PC-9 (cell line): ENCODE data around the gene VIM. TPM values are rescaled to one million over a fixed set of nuclear protein-coding genes. Genes with fewer than 3 reads are reported as not detected.

Experiments used
- BruUV-seq: library from RNA; stranded (reverse); fragments of 400-500 nt; replicated peaks from 2 replicates; lab custom pipeline; 2021; lab: Mats Ljungman, UMichigan
- CTCF ChIA-PET: fragments of 300-600 bp; sonication (Branson Sonifier 250); formaldehyde crosslinking; loops from one replicate; lab custom pipeline; 2022; ENCODE audit warnings: antibody characterized with exemption; lab: Charles Lee
- POLR2A ChIA-PET: fragments of 300-600 bp; sonication (Branson Sonifier 250); formaldehyde crosslinking; loops from one replicate; lab custom pipeline; 2022; ENCODE audit warnings: antibody characterized with exemption; ENCODE audit not compliant: unreplicated experiment; lab: Charles Lee
- DNase-seq, 2 experiments: peaks; one replicate each; pipeline versions ENCODE4 v3.0.0 to v3.0.0-alpha.2; 2015 to 2022; ENCODE audit warnings: mixed read lengths in 1 of 2
- H2AFZ ChIP-seq: fragments of 200-600 bp; sonication (generic); 2 replicates; pipeline ENCODE4 v1.8.1; 2017; ENCODE audit warnings: antibody characterized with exemption
- H3F3A ChIP-seq: fragments of 200-600 bp; sonication (generic); 2 replicates; pipeline ENCODE4 v1.8.1; 2017; ENCODE audit warnings: antibody characterized with exemption, mild to moderate bottlenecking, low read depth; ENCODE audit not compliant: insufficient read depth
- H3K27ac ChIP-seq: fragments of 200-600 bp; sonication (generic); 2 replicates; pipeline ENCODE4 v1.6.1; 2016; ENCODE audit warnings: mixed run types
- H3K27me3 ChIP-seq: fragments of 200-600 bp; sonication (generic); 2 replicates; pipeline ENCODE4 v1.6.1; 2016; ENCODE audit warnings: low read depth, mixed run types; ENCODE audit not compliant: insufficient read depth
- H3K36me3 ChIP-seq: fragments of 200-600 bp; sonication (generic); 2 replicates; pipeline ENCODE4 v1.6.1; 2016; ENCODE audit warnings: low read depth, mixed run types
- H3K4me1 ChIP-seq: fragments of 200-600 bp; sonication (generic); replicated peaks from 2 replicates; pipeline ENCODE4 v1.6.1; 2016; ENCODE audit warnings: mixed run types; ENCODE audit not compliant: insufficient read depth
- H3K4me2 ChIP-seq: fragments of 200-600 bp; sonication (generic); 2 replicates; pipeline ENCODE4 v1.6.1; 2017; ENCODE audit warnings: mixed run types
- H3K4me3 ChIP-seq: fragments of 200-600 bp; sonication (generic); 2 replicates; pipeline ENCODE4 v1.6.1; 2016; ENCODE audit warnings: mixed run types
- H3K79me2 ChIP-seq: fragments of 200-600 bp; sonication (generic); 2 replicates; pipeline ENCODE4 v1.6.1; 2017; ENCODE audit warnings: low read depth, mixed run types
- H3K9me2 ChIP-seq: fragments of 200-600 bp; sonication (generic); 2 replicates; pipeline ENCODE4 v1.8.1; 2017; ENCODE audit warnings: mild to moderate bottlenecking; ENCODE audit not compliant: insufficient read depth
- H3K9me3 ChIP-seq: fragments of 200-600 bp; sonication (generic); 2 replicates; pipeline ENCODE4 v1.8.1; 2016; ENCODE audit warnings: low read depth; ENCODE audit not compliant: insufficient read depth
- H4K20me1 ChIP-seq: fragments of 200-600 bp; sonication (generic); 2 replicates; pipeline ENCODE4 v1.8.1; 2017; ENCODE audit not compliant: insufficient read depth
- EZH2 ChIP-seq: fragments of 200-600 bp; sonication (generic); IDR thresholded peaks from 2 replicates; pipeline ENCODE4 v1.8.0; 2017; ENCODE audit warnings: antibody characterized with exemption, low read depth
- intact Hi-C: fragments of 100-400 bp; cut with micrococcal nuclease; formaldehyde crosslinking; loops from one replicate; pipeline ENCODE4 v1.10.0; 2022; ENCODE audit not compliant: unreplicated experiment
- total RNA-seq: library from RNA; stranded (reverse); gene quantifications from 2 replicates; pipeline ENCODE4 v1.2.3, GENCODE V29; 2021
- TF ChIP-seq, protein P1 (sequence below): fragments of 200-600 bp; sonication (generic); conservative IDR thresholded peaks from 2 replicates; pipeline ENCODE4 v1.6.1; 2017; ENCODE audit warnings: mixed run types, antibody characterized with exemption, mild to moderate bottlenecking, moderate library complexity

VIM gene
- total RNA-seq, 1 experiment from 2014 or later: 14.8 TPM

DNA sequence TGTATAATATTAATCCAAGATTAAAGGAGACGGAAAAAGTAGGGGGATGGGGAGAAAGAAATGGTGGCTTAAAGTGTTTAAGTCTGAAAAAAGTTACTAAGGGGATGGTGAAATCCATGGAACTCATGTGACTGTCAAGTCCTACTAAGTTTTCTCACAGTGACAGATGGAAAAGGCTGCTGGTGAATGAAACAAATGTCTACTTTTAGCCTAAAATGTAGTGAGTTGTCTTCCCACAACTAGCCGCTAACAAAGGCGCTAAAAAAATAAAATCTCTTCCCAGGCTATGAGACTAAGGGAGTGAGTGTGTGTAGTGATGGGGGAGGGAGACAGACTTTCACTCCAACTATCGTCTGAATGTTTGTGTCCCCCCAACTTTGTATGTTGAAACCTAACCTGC is 12.6 kb downstream of the VIM start:
- intact Hi-C loops: no loop called here
- H3K27me3 ChIP-seq: no peaks in the 10 kb centered on the region
- no peaks in the 10 kb centered on the region for H3F3A ChIP-seq
- DNase-seq: no peak
- H3K27ac ChIP-seq: no peak overlapping the region
- H3K9me2 ChIP-seq: no peaks in the 10 kb centered on the region
- H3K4me2 ChIP-seq: no peak overlapping the region
- no peaks in the 10 kb centered on the region for H3K4me1 ChIP-seq
- no peaks in the 10 kb centered on the region for H3K79me2 ChIP-seq
- no peak overlapping the region for H3K4me3 ChIP-seq
- no TSS peak for BruUV-seq
- no peak overlapping the region for H2AFZ ChIP-seq
- ChIA-PET CTCF (no interaction called here), POLR2A (no interaction called here)
- no peaks in the 10 kb centered on the region for H3K9me3 ChIP-seq
- H4K20me1 ChIP-seq: no peaks in the 10 kb centered on the region
- no peaks in the 10 kb centered on the region for H3K36me3 ChIP-seq
- TF ChIP-seq, protein P1, sequence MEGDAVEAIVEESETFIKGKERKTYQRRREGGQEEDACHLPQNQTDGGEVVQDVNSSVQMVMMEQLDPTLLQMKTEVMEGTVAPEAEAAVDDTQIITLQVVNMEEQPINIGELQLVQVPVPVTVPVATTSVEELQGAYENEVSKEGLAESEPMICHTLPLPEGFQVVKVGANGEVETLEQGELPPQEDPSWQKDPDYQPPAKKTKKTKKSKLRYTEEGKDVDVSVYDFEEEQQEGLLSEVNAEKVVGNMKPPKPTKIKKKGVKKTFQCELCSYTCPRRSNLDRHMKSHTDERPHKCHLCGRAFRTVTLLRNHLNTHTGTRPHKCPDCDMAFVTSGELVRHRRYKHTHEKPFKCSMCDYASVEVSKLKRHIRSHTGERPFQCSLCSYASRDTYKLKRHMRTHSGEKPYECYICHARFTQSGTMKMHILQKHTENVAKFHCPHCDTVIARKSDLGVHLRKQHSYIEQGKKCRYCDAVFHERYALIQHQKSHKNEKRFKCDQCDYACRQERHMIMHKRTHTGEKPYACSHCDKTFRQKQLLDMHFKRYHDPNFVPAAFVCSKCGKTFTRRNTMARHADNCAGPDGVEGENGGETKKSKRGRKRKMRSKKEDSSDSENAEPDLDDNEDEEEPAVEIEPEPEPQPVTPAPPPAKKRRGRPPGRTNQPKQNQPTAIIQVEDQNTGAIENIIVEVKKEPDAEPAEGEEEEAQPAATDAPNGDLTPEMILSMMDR: no peak
- no peak for TF ChIP-seq EZH2

DNA sequence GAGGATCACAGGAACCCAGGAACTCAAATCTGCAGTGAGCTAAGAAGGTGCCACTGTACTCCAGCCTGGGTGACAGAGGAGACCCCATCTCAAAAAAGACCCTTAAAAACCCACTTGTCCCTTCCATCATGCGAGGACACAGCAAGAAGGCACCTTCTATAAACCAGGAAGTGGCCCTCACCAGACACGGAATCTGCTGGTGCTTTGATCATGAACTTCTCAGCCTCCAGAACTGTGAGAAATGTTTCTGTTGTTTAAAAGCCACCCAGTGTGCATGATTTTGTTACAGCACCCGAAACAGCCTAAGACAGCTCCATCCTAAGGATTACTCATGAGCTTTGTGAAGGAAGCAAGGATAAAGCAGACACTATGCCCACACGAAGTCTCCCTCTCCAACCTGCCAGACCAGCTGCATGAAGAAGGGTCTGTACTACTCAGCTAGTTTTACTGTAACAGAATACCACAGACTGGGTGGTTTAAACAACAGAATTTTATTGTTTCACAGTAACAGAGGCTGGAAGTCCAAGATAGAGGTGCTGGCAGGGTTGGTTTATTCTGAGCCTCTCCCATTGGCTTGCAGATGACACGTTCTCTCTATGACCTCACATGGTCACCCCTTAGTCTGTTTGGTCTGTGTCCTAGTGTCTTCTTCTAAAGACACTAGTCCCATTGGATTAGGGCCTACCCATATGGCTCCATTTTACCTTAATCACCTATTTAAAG is 13.7 kb downstream of the VIM start:
- intact Hi-C loops: no loop called here
- Histone ChIP-seq H3K9me3 (no peaks in the 10 kb centered on the region), H3K27me3 (no peaks in the 10 kb centered on the region), H3K36me3 (no peaks in the 10 kb centered on the region), H3F3A (no peaks in the 10 kb centered on the region), H3K9me2 (no peaks in the 10 kb centered on the region), H3K79me2 (no peaks in the 10 kb centered on the region), H3K4me2 (no peak overlapping the region), H3K27ac (no peak overlapping the region), H4K20me1 (no peaks in the 10 kb centered on the region), H3K4me1 (no peaks in the 10 kb centered on the region), H3K4me3 (no peak overlapping the region), H2AFZ (no peak overlapping the region)
- no peak for DNase-seq
- POLR2A ChIA-PET: no interaction called here
- BruUV-seq: no TSS peak
- TF ChIP-seq, protein P1: no peak
- no peak for TF ChIP-seq EZH2
- CTCF ChIA-PET: no interaction called here

DNA sequence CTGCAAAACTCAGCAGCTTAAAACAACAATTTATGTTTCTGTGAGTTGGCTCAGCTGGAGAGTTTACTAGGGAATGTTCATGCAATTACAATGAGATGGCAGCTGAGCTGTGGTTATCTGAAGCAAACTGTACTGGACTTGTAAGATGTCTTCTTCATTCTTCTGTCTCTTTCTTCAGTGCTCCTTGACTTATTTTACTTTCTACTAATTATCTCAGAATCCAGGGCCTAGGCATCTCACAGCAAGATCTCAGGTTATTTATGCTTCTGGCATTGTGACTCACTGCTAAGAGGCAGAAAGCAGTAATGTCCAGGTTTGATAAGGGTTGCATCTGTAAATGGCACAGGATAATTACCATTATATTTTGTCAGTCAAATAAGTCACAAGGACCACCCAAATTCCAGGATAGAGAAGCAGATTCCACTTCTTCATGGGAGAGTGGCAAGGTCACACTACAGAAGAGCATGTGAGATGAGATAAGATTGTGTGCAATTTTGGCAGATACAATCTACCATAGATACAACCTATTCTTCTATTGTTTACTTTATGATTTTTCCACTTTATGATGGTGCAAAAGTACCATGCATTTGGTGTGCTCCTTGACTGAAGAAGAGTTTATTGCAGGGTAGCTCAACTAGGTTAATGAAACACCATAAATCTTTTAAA is 16.8 kb downstream of the VIM start:
- intact Hi-C loops: no loop called here
- Histone ChIP-seq H2AFZ (no peak overlapping the region), H4K20me1 (no peaks in the 10 kb centered on the region), H3K4me2 (no peak overlapping the region), H3K79me2 (no peaks in the 10 kb centered on the region), H3K9me2 (no peaks in the 10 kb centered on the region), H3F3A (no peaks in the 10 kb centered on the region), H3K27ac (no peak overlapping the region), H3K9me3 (no peaks in the 10 kb centered on the region), H3K4me3 (no peak overlapping the region), H3K36me3 (no peaks in the 10 kb centered on the region), H3K27me3 (no peaks in the 10 kb centered on the region), H3K4me1 (no peaks in the 10 kb centered on the region)
- no peak for TF ChIP-seq EZH2
- TF ChIP-seq, protein P1: no peak
- POLR2A ChIA-PET: no interaction called here
- no TSS peak for BruUV-seq
- CTCF ChIA-PET: no interaction called here
- DNase-seq: no peak
